Left cardiac atrium (tissue), 4 donors: Measurements from ENCODE around the gene NRG2. TPM values are rescaled to one million over a fixed set of nuclear protein-coding genes. Genes with fewer than 3 reads are reported as not detected.

Experiments used
- ATAC-seq, 2 donors: fragments of 200-7000 bp; cut with Tn5 transposase; one replicate each; pipeline ENCODE4 v1.9.1; 2020; ENCODE audit warnings: mild to moderate bottlenecking in 2 of 2, moderate library complexity in 2 of 2
- DNase-seq: peaks from one replicate; pipeline ENCODE4 v3.0.0-alpha.2; 2020
- intact Hi-C, 2 donors: fragments of 100-400 bp; cut with DNase I; formaldehyde crosslinking; loops; one replicate each; pipeline versions ENCODE4 v1.14.1 to v1.15.1; 2022 to 2023
- total RNA-seq, 2 donors: library from RNA; stranded (reverse); fragmentation: NEBNext Ultra II Directional; extraction: Animal tissue kit (Norgen Biotek cat#: 25700); gene quantifications; one replicate each; pipeline ENCODE4 v1.2.1, GENCODE V29; 2021
- donor health status: DM: no; HTN: yes; CAD: no.
- donor health status: DM: no; HTN: yes; CAD: no; lungs with severe emphysema.
- donor health status: DM: yes; HTN: yes; CAD: no.
- donor health status: Dilated cardiomyopathy.

NRG2 gene
- total RNA-seq, 2 donors from 2014 or later, result 1.1 to 1.3 TPM

DNA sequence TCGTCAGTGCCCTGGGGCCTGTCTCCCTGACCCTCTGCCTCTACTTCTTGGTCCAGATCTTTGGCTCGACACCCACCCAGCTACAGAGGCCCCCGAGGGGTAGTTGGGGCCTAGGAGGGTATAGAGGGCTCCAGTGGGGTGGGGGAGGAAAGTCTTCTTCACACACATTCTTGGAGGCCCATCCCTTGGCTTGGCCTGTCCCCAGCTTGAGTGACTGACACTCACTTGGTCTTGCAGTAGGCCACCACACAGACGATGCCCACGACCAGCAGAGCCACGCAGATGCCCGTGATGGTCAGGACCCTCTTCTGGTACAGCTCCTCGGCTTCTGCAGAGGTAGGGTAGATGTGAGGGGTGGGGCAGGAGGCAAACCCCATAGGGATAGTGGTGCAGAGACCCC is 187.6 kb downstream of the NRG2 start:
- ATAC-seq (no peak), DNase-seq (no peak)
- intact Hi-C loops, result no loop called here

DNA sequence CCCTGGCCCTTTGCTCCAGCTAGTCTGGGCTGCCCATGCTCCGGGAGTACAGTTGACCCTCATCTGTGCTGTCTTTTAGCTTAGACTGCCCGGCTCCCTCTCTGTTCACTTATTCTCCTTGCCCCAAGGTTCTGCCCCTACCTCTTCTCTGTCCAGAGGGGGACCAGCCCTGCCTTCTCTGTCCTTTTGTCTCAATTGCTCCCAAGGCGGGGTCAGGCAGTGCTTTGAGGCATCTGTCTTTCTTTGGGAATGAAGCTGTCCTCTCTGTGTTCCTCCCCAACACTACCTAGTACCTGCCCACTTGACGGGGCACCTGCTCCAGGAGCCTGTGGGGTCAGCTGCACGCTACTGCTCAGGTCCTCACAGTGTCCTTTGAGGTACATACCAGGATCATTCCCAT is 188.1 kb downstream of the NRG2 start:
- ATAC-seq, result no peak
- intact Hi-C loops, result no loop called here
- DNase-seq, result no peak

DNA sequence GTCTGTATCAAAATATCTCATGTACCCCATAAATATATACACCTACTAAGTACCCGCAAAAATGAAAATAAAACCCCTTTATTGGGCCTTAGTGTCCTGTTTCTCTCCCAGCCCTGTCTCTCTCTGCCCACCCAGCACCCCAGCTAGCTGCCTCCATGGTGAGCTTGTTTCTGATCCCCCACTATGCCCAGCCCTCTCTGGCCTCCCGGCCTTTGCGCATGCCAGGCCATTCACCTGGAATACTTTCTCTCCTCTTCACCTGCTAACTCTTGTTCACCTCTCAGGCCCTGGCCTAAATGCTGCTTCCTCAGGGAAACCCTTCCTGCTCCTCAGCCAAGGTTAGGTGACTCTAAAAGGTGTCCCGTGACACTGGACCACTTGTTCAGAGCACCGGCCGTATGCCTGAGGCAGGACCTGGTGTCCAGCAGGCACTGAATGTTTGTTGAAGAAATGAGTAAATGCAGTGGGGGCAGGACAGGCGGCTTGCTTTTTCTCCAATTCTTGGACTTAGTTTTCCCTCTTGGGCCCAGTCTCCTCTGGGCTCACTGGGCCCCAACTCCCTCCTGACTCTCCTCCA is 189.0 kb downstream of the NRG2 start:
- ATAC-seq, result no peak
- intact Hi-C loops, result no loop called here
- DNase-seq, result no peak

DNA sequence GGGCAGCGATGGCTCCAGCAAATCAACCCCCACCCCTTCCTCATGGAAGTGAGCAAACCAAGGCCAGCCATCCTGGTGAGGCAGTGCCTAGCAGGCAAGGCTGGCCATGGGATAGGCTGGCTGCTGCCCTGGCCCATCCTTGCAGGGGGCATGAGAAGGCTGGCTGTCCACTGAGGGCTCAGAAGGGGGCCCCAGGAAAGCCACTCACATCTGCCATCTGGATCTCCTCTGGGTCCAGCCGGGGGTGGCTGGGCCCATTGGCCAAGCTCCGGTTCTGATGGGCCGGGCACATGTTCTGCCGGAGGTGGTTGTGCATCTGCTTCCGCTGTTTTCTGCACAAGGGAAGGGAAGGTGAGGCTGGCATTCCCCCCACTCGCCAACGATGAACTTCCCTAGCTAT is 190.4 kb downstream of the NRG2 start:
- no peak for ATAC-seq
- DNase-seq, result no peak
- intact Hi-C loops, result no loop called here

DNA sequence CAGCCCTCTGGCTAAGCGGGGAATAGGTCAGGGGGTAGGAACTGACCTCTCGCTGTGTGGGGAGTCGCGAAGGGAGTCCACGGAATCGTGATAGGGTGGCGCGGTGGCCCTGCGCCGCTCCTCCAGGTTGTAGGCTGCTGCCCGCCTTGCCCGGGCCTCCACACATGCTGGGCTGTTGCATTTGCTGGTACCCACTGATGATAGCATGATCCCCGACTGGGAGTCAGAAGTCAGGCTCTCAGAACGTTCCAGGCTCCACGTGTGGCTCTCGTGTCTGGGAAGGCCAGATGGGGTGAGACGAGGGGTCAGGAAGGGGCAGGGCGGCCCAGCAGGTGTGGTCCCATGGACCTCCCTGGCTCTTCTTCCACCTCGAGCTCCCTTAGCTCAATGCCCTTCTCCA is 191.5 kb downstream of the NRG2 start:
- DNase-seq (no peak), ATAC-seq (no peak)
- intact Hi-C loops, result no loop called here

DNA sequence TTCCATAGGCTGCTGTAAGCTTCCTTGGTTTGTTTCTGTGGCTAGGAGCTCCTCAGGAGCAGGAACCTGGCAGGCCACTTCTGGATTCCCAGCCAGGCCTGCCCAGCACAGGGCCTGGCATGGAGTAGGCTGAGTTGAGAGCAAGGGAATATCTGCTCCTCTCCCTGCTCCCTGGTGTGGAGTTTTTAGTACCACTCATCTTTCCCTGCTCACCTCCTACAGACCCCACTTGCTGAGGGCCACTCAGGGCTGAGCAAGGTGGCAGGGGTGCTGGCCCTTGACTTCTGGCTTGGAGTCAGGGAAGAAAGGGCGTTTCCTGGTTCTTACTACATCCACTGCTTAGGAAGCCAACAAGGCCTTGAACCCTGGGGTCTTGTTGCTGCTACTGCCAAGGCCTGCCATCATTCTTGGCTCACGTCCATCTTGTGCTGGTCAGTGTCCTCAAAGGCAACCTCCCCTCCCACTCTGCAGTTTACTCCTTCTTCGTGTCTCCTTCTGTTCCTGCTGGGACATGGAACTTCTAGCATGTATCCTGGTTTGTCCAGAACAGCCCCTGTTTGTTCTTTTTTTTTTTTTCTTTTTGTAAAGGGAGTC is 192.6 kb downstream of the NRG2 start:
- DNase-seq (no peak), ATAC-seq (no peak)
- intact Hi-C loops, result no loop called here

DNA sequence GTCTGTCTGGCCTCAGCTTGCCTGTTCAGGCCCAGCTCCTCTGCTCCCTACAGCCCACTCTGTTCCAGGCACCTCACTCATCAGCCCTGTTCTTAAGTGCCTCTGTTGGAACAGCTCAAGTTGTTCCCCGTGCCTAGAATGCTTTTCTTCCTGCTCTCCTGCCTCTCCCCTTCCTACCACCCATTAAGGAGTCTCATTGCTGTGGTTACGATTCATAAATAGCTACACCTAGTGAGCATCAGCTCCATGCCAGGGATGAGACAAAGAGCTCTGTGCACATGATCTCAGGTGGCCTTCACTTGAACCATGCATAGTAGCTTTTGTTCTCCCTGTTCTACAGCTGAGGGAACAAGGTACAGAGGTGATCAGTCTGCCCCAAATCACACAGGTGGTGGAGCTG is 193.2 kb downstream of the NRG2 start:
- intact Hi-C loops, result loop anchor here in 1 of 2 donors (5.0 kb wide), 1 partner anchor 58 kb away; no protein-coding TSS in a partner anchor
- ATAC-seq (no peak), DNase-seq (no peak)

DNA sequence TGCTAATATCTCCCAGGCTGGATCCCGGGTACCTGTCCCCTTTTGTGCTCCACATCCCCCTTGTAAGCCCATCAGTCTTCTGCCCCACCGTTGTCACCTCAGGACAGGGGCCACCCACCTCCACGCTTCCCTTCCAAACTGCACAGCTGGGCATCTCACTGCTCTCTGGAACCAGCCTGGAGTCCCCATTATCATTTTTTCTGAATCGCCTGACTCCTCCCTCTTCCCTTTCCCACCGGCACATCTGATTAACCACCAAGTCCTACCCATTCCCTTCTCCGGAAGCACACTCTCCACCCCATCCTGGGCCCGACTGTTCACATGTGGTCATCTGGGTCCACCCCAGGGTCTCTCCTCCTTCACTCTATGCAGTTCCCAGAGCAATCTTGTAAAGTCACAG is 193.6 kb downstream of the NRG2 start:
- intact Hi-C loops, result loop anchor here in 1 of 2 donors (5.0 kb wide), 1 partner anchor 57 kb away; no protein-coding TSS in a partner anchor
- DNase-seq, result peak; percentile 27
- ATAC-seq, result no peak

DNA sequence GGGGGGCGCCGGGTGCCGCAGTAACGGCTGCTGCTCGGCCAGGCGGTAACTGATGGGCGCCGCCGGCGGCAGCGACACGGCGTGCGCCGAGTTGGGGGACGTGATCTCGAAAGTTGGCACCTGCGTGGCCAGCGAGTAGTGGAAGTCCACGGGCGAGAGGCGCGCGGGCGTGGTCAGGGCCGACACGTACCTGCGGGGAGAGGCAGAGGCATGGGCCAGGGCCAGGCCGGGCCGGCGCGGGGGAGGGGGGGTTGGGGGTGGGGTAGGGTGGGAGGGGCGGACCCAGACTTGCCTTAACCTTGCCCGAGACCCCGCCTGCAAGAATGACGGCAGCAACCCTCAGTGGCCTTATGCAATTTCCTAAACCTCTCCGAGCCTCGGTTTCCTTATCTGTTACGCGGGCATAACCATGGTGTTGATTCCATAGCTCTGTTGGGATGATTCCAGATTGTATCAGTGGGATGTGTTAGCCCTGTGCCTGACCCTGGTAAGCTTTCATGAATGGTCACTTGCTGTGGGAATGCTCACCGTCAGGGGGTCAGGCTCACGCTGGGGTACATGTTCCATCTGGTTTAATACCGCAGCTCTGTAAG is 194.5 kb downstream of the NRG2 start:
- ATAC-seq, result peak; percentile 33 to 59
- intact Hi-C loops, result loop anchor here in 1 of 2 donors (5.0 kb wide), 1 partner anchor 56 kb away; no protein-coding TSS in a partner anchor
- peak; percentile 53 for DNase-seq

DNA sequence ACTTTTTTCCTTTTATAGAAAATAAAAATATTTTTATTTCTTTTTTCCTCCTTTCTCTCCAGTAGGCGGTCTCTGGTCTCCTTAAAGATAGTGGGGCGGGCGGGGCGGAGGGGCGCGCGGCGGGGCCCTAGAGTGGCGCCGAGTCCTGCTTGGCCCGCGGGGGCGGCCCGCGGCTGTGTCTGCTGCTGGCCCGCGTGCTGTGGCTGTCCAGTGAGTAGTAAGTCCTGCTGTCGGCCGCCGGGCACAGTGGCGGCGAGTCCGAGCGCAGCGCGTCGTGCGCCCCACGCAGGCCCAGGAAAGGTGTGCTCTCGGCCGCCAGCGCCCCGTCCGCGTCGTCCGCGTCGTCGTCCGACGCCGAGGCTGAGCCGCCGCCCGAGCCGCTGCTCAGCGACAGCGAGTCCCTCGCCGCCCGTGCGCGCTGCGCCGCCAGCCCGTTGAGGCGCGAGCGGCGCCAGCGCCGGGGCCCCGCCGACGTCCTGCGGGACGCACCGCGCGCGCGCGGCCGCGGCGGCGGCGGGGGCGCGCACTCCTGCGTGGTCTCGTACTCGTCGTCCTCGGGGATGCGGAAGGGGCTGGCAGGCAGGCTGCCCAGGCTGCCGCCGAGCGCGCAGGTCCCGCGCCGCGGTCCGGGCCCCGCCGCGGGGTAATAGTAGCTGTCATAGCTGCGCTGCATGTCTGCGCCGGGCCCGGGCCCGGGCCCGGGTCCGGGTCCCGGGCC is 195.2 kb downstream of the NRG2 start:
- ATAC-seq (peak; percentile 81 to 93), DNase-seq (peak; percentile 74)
- intact Hi-C loops, result loop anchor here in 1 of 2 donors (5.0 kb wide), 1 partner anchor 56 kb away; no protein-coding TSS in a partner anchor

DNA sequence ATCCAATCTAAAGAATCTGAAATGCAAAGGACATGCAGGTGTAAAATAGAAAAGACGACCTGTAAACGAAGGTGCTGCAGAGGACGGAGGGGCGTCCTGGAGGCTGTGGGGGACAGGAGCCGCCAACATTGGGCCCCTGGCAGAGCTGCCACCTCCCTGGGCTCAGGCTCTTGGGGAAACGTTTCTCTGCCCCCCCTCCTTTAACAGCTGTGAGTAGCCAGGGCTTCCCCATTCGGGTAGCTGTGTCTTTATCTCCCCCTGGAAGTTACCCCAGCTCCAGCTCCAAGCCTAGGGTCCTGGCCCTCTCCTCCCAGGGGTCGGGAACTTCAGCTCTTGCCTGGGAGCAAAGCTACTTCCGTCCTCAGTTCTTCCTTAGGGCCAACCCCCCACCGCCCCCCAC is 196.0 kb downstream of the NRG2 start:
- no peak for DNase-seq
- intact Hi-C loops, result loop anchor here in 1 of 2 donors (5.0 kb wide), 1 partner anchor 55 kb away; no protein-coding TSS in a partner anchor
- ATAC-seq, result no peak

DNA sequence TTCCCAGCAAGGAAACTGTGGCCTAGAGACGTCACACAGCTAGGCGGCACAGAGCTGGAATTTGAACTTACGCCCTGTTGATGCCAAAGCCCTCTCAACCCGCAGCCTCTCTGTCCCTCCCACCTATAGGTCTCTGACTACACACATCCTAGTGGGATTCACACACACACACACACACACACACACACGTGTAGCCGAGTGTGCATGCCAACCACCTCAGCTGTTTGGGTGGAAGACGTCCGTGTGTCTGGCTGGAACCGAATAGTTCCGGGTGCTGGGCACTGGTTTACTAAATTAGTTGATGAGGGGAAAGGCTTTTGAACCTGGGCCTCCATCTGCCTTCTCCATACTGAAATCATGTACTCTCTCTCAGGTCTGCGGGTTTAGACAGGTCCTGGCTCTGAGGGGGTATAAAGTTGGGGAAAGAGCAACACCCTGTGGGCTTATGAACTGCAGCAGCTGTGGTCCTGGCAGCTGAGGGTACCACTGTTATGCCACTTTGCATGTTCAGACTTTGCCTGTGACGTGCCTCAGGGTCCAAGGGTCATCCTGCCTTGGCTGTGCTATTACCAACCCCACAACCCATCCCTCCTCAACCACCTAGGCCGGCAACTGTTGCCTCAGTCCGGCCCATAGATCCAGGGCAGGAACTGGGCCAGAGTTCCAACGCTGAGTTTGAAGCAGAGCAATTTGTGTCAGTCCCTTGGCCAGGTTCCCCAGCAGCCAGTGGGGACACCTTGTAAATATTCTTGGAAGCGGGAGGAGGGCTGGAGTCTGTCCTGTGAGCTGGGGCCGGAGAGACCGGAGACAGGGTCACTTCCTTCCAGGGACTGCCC is 197.0 kb downstream of the NRG2 start:
- ATAC-seq (no peak), DNase-seq (peak; percentile 16)
- intact Hi-C loops, result loop anchor here in 1 of 2 donors (5.0 kb wide), 1 partner anchor 54 kb away; no protein-coding TSS in a partner anchor

DNA sequence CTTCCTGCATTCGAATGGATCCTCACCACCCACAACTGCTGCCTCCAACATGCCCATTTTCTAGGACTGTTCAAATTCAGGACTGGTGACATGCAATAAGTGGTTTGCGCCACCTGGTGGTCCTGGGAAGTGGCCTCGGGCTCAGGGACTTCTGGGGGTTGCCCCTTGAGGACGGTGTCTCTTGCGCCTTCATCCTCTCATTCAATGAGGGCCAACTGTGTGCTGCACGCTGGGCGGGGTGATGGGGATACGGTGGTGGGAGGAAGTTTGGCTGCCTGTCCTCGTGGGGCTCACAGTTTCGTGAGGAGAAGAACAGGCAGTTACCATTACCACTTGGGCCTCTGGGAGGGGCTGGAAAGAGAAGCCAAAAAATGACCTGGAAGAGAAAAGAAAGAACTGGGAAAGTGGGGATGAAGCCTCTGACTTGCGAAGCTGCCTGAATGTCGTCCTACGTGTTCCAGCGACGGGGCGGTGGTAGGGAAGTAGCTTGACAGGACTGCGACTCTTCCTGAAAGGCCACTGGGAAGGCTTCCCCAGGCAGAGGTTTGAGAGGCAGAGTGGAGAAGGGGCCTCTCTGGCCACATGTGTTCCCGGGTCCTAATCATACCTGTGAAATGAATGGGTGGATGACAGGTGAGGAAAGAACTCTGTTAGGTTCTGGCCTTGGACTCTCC is 198.5 kb downstream of the NRG2 start:
- peak; percentile 84 for DNase-seq
- intact Hi-C loops, result loop anchor here (1.0 to 5.0 kb wide), 2 partner anchors 52 to 57 kb away; no protein-coding TSS in a partner anchor
- ATAC-seq, result peak in 1 of 2 donors; percentile 20

DNA sequence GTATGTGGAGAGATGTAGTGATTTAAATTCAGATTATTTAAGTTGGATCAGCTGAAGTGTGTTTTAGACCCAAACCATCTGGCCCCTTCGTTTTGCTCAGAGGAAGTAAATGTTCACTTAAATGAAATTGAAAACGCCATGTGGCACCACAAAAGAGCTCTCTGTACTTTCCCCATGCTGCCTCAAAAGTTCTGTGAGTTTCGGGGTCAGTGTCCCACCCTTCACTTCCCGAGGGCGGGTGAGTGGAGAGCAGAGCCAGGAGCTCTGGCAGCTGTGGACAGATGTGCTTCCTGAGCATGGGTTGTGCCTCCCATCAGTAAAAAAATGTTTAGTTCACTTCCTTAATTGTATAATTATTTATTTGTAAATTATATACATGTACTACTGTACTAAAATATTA is 199.1 kb downstream of the NRG2 start:
- DNase-seq (peak; percentile 3), ATAC-seq (no peak)
- intact Hi-C loops, result loop anchor here in 1 of 2 donors (1.0 kb wide), 1 partner anchor 57 kb away; no protein-coding TSS in a partner anchor

DNA sequence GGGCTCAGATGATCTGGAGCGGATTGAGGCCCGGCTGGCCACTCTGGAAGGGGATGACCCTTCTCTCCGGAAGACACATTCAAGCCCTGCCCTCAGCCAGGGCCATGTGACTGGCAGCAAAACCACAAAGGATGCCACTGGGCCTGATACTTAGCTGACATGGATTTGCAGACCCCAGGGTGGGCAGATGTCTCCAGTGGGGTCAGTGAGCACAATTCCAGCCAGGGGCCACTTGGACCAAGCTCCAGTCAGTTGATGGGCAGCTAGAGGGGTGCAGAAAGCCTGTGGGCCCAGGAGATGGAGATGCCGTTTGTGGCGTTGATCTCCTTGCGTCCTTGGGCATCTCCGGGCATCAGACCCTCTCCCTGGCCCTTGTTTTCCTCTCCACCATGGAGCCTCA is 200.8 kb downstream of the NRG2 start:
- ATAC-seq (no peak), DNase-seq (peak; percentile 0)
- intact Hi-C loops, result no loop called here

DNA sequence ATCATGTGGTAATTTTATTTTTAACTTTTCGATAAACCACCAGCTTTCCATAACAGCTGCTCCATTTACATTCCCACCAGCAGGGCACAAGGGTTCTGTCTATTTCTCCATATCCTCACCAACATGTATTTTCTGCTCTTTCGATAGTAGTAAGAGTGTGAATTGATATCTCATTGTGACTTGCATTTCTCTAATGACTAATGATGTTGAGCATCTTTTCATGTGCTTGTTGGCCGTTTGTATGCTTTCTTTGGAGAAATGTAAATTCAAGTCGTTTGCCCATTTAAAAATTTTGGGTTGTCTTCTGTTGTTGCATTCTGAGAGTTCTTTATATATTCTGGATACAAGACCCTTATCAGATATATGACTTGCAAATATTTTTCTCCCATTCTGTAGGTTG is 201.6 kb downstream of the NRG2 start:
- no peak for DNase-seq
- ATAC-seq, result no peak
- intact Hi-C loops, result no loop called here

DNA sequence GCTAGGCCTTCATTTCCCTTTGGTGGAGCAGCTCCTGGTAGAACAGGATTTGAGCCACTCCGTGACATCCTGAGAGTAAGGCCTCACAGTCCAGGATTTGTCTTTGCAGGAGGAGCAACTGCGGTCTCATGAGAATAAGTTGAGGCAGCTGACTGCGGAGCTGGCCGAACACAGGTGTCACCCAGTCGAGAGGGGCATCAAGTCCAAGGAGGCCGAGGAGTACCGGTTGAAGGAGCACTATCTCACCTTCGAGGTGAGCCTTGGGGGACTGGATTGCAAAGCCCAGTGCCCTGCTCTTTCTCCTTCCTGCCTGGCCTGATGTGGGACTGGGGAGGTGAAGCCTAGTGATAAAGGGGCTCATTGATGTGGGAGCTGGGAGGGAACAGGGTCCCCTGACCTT is 203.2 kb downstream of the NRG2 start:
- intact Hi-C loops, result no loop called here

DNA sequence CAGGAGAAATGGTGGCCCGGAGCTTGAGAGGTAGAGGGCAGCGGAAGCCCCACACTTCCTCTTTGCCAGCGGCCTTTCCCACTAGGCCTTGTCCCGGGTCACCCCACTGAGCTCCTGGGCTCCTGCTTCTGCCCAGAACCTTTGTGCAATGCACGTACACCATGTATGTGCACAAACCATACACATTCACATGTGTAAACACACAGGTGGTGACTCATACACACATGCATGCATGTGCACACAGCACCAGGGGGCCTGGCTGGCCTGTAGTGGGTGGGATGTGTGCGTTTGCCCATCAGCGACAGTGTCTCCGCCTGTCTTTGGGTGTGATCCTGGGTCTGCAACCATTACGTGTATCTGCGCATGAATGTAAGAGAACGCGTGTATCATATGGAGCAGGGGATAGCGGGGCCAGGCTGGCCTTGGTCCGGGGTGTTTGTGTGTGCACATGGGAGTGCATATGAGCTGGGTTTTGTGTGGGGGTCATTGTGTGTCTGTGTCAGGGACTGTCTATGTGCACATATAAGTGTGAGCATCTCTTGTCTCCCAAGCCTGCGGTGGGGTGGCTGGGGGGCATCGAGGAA is 203.8 kb downstream of the NRG2 start:
- ATAC-seq, result no peak
- intact Hi-C loops, result no loop called here

More for the DNA sequence above, 203.2 kb downstream of the NRG2 start:
- DNase-seq (no peak), ATAC-seq (no peak)

More for the DNA sequence above, 203.8 kb downstream of the NRG2 start:
- no peak for DNase-seq
